ENCODE results near the gene GTF2H2.
"Not testable (repeated sequence)": the region's sequence is repeated elsewhere in the genome, so short reads cannot be mapped to it uniquely, and the experiment has no call there.

The GTF2H2 gene

DNA sequence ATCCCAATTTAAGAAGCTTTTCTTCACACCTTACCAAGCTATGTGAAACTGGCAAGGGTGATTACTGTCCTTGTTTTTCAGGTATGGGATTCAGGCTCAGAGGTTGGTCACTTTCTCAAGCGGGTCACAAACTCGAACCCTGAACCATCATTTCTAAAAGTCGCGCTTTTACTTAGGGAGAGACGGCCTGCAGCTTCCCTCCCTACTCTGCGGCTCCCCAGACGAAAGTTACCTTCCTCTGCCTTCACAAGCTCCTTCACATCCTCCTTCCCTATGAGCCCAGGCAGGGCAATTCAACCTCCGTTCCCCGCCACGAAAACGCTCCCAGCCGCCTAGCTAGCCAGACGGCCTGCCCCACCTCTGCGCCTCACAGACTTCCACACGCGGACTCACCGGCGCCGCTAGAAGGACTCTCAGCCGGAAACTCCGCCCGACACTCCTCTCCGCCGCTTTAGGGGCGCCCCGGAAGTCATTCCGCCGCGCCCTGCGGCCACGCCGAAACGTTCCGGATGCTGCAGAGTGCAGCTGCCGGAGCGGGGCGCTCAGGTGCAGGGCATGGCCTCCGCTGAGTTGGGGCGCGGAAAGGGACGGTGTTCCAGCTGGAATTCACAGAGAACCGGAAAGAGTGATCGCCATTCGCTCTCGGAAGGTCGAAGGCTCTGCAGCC lies at the start of gene GTF2H2:
Gene GTF2H2 (minus strand): TSS at position 415 of the 667 bp plus-strand sequence. CDS start 4,913 bp downstream, outside the sequence.
- not testable (repeated sequence) for DNase-seq (ENCODE audit: low read depth in 1 of 2, low spot score in 1 of 2)

DNA sequence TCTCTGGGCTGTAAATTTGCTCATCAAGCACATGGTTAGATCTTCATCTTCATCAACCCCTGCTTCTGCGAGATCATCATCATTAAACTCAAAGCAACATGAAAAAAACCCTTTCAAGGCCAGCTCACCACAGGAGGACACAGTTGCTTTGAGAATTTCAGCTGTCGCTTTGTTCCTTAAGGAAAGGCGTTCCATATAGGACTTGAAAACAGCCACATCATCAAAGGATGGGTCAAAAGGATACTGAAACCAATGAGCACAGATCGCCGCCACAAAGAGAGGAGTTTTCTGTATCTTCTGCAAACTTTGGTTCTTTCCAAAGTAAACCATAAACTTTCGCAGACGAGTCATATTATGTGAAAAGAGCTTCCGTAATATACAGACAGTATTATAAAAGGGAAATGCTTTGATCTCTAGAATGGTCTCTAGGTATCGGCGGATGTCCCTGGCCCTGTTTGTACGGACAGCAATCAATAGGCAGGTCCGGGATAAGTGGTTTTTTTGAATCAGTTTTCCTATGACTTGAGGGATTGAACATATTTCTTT lies 42.3 kb upstream of the GTF2H2 start:
- not testable (repeated sequence) for DNase-seq (ENCODE audit: low read depth in 1 of 2, low spot score in 1 of 2)

DNA sequence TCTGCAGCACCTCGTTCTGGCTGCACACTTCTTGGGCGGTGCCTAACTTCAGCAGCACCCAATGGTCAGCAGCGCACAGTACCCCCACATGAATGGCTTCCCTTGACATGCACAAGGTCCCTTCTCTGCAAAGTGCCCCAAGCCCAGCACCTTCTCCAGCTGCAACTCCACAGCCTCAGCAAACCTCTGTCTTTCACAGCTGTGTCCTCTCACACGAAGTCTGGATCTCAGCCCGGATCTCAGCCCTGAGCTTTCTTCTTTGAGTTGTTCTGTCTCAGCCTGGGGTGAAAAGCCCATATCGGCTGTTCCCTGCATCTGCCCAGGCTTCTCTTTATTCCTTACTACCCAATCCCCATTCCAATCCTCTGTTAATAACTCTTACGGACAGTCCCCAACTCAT lies 32.5 kb upstream of the GTF2H2 start:
- not testable (repeated sequence) for DNase-seq (ENCODE audit: low read depth in 1 of 2, low spot score in 1 of 2)

DNA sequence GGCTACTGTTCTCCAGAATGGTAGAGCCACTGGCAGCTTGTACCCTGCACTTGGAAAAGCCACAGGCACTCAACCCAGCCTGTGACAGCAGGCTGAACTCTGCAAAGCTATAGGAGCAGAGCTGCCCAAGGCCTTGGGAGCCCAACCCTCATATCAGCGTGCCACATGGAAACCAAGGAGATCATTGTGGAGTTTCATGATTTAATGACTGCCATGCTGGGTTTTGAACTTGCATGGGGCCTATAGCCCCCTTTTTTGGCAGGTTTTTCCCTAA lies 30.4 kb upstream of the GTF2H2 start:
- not testable (repeated sequence) for DNase-seq (ENCODE audit: low read depth in 1 of 2, low spot score in 1 of 2)

DNA sequence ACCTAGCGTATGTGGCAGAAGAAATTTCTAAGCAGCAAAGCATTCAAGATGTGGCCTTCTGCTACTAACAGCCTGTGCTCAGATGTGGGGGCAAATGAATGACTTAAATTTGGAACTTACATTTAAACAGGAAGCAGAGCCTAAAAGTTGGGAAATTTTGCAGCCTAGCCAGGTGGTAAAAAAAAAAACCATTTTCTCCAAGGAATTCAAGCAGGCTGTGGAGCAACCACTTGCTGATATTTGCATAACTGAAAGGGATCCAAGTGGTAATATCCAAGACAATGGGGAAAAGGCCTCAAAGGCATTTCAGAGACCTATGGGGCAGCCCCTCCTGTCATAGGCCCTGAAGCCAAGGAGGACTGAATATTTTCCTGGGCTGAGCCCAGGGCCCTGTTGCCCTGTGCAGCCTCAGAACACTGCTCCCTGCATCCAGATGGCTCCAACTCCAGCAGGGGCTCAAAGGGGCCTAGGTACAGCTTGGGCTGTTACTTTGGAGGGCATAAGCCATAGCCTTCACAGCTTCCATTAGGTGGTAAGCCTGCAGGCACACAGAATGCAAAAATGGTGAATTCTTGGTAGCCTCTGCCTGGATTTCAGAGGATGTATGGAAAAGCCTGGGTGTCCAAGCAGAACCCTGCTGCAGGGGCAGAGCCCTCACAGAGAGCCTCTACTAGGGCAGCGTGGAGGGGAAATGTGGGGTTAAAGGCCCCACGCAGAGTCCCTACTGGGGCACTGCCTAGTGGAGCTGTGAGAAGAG lies 29.9 kb upstream of the GTF2H2 start:
- DNase-seq (ENCODE audit: low read depth in 1 of 2, low spot score in 1 of 2): not testable (repeated sequence)

DNA sequence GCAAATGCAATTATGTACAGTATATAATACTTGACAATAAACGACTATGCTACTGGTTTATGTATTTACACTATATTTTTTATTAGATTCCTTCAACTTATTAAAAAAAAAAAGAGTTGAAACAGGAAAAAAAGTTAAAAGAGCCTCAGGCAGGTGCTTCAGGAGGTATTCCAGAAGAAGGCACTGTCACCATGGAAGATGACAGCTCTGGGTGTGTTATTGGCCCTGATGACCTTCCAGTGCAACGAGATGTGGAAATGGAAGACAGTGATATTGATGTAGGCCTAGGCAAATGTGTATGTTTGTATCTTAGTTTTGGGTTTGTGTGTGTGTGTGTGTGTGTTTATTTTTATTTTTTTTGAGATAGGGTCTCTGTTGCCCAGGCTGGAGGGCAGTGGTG lies 22.3 kb upstream of the GTF2H2 start:
- DNase-seq (ENCODE audit: low read depth in 1 of 2, low spot score in 1 of 2): not testable (repeated sequence)

DNA sequence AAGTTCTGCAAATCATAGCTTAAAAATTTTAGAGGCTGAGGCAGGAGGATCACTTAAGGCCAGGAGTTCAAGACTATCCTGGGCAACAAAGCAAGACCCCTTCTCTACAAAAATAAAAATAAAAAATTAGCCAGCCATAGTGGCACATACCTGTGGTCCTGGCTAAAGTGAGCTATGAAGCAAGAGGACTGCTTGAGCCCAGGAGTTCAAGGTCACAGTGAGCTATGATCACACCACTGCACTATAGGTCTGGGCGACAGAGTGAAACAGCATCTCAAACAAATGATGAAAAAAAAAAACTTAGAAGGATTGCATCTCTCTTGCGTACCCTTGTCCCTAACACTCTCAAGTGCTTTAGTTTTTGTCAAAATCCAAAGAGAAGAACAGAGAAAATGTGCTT lies 21.3 kb upstream of the GTF2H2 start:
- not testable (repeated sequence) for DNase-seq (ENCODE audit: low read depth in 1 of 2, low spot score in 1 of 2)

DNA sequence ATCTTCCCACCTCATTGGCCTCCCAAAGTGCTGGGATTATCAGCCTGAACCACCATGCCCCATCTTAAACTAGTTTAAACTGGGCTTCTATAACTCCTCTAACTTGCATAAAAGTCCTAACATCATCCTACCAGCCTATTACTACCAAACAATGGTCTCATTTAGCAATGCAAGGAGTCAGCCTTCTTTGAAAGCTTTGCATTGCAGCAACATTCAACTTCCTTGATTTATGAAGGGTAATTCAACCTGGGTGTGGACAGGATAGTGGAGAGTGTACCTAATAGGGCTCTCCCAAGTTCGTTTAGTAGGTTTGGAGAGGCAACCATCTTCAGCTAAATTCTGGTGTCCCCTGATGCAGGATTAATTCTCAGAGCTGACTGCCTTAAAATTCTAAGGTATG lies 18.7 kb upstream of the GTF2H2 start:
- DNase-seq (ENCODE audit: low read depth in 1 of 2, low spot score in 1 of 2): not testable (repeated sequence)

DNA sequence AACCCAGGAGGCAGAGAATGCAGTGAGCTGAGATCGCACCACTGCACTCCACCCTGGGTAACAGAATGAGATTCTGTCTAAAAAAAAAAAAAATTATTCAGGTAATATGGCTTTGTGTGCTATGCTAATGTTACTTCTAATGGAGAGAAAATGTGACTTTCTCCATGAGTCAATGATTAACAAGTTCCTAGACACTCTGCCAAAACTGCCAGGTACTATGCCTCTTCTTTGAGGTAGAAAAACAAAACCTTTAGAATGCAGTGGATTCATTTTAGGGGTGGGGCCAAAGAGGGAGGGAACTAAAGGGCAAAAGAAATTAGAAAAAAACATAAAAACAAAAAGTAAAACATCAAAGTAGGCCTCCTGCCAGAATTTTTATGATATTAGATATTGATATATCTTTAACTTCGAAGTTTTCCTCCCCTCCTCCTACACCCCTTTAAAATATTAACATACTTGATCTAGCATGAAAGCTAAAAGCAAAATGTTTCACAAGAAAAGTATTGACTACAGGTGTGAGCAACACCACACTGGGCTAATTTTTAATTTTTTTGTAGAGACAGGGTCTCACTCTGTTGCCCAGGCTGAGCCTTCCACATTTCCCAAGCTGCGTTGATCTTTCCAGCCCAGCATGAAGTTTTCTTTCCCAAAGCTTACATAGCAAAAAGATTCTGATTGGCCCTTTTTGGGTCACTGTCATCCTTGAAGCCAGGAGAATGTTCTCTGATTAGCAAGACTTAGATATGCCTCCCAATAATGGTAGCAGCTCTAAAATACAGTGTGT lies 17.0 kb upstream of the GTF2H2 start:
- DNase-seq (ENCODE audit: low read depth in 1 of 2, low spot score in 1 of 2): not testable (repeated sequence)

DNA sequence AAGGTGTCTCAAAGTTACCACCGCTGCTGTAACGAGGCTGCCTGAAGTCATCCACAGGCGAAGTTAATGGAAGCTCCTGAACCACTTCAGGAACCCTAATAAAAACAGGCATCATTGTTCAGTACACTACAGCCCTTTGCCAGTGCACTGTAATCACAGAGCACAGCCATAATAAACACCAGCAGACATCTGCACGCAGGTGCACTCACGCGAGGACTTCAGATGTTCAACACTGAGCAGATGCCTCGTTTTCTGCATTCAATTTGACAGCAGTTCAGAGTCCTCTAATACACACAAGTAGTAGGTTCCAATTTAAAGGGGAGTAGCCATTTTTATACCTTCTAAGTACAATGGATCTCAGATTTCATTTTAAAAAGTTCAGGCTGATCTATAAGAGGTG lies 15.4 kb upstream of the GTF2H2 start:
- not testable (repeated sequence) for DNase-seq (ENCODE audit: low read depth in 1 of 2, low spot score in 1 of 2)

DNA sequence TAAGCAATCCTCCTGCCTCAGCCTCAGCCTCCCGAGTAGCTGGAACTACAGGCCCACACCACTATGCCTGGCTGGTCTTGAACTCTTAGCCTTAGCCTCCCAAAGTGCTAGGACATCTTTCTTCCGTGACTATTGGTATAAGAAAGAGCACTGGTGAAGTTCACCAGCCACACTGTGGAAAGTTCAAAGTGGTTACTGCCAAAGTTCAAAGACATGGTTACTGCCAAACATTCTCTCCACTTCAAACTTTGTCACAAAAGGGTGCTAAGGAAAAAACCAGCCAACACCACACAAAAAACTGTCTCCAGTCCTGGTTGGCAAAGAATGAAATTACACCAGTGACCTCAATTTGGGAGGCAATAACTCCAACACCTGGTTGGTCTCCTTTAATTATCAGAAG lies 14.9 kb upstream of the GTF2H2 start:
- not testable (repeated sequence) for DNase-seq (ENCODE audit: low read depth in 1 of 2, low spot score in 1 of 2)

DNA sequence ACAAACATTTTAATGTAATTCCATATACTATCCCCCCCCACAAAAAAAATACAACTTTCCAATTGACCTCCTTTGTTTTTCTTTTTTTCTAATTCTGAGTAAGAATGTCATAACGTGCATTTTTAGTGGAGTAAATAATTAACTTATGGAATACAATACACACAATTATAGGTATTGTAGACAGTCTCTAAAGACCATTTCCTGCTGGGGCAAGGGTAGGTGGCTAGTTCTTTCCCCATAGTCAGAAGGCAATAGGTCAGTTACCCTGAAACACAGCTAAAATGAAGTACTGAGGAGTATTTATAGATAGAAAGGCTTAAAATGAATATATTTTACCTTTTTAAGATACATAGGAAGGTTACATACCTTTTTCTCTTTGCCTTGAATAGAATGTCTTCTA lies 6.2 kb downstream of the GTF2H2 start:
- not testable (repeated sequence) for DNase-seq (ENCODE audit: low read depth in 1 of 2, low spot score in 1 of 2)

DNA sequence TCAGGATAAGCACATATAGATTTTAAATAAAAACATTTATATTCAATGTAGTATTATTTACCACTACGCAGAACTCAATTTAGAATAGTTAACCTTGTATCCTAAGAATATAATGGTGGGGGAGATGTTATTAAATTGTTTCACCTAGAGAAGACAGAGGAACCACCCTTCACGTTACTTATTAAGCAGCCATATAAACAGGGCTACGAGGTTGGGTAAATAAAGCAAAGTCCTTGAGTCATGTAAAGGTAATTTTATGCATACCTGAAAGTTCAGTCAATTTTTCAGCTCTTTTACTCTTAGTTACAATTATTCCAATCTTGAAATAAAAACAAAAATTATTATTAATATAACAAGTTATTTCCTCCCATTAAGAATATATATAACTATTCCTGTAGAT lies 8.1 kb downstream of the GTF2H2 start:
- not testable (repeated sequence) for DNase-seq (ENCODE audit: low read depth in 1 of 2, low spot score in 1 of 2)

DNA sequence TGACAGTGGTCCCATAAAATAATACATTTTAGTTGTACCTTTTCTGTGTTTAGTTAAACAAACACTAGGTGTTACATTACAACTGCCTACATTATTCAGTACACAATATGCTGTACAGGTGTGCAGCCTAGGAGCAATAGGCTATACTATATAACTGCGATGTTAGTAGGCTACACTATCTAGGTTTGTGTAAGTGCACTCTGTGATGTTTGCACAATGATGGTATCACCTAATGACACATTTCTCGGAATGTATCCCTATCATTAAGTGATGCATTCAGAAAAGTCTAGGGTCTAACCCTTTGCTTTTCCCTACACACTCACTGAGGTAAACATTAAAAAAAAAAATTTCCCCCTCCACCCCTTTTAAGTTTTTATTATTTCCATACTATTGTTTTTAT lies 22.7 kb downstream of the GTF2H2 start:
- not testable (repeated sequence) for DNase-seq (ENCODE audit: low read depth in 1 of 2, low spot score in 1 of 2)

DNA sequence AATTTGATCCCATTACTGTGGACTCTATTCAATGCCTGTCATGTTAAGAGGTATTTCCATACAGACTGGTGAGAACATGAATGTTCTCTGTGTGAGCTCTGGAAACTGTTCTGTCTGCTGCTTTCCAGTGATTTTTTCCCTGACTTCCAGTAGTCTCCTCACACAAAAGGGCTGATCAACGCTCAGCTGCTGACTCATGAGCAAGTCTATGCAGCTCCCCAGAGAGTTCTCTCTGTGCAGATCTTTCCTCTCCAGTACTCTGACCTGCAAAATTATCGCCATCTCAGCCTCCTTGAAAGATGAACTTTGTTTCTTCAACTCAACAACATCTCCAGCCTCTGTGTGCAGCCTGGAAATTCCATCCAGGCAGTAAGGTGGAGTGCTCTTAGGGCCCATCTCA lies 23.3 kb downstream of the GTF2H2 start:
- not testable (repeated sequence) for DNase-seq (ENCODE audit: low read depth in 1 of 2, low spot score in 1 of 2)

DNA sequence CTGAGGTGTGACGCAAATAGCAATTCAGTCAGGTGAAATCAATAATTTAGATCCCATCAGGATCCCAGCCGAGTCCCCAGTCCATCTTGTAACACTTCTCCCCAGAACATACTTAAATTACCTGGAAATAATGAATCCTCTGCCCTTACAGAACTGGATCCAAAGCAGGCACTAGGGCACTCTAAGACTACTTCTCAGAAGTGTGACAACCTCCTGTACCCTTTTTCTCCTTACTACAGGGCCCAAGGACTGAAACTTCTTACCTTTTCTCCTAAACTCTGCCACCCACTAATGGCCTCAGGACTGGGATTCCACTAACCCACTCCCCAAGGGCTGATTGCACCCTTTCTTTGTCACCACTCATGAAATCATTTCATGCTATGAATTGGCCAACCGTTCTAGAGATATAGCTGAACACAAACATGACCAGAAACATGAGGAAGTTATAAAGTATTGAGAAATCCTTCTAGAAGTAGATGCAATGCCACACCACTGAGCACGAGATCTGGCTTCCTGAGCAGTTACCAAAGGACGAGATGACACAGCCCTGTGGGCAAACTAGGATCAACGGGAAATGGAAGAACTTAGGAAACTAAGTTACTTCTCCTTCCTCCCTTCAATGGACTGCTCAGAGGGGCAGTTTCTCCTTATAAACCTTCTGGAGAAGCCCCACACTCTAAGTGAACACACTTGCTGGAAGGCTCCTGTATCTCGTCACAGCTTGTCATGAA lies 36.3 kb downstream of the GTF2H2 start:
- DNase-seq (ENCODE audit: low read depth in 1 of 2, low spot score in 1 of 2): not testable (repeated sequence)

DNA sequence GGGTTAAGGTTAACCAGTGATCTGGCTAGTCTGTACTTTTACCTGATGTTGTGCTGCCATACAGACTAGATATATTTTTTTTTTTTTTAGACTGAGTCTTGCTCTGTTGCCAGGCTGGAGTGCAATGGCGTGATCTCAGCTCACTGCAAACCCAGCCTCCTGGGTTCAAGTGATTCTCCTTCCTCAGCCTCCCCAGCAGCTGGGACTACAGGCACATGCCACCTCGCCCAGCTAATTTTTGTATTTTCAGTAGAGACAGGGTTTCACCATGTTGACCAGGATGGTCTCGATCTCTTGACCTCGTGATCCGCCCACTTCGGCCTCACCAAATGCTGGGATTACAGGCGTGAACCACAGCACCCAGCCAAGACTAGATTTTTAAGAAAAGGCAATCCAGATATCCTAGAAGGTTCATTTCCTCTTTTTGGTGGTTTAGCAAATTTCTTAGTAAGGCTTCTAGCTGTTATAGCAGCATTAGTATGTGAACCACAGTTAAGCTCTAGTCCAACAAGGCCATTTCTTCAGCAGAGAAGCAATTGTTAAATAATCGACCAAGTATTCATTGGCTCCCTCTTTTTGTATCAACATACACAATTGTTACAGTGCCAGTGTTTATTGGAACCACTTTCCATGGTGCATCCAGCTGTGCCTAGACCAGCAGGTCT lies 42.1 kb downstream of the GTF2H2 start, which contains the start of gene NAIP:
Gene NAIP (minus strand): TSS at position 51 of the 665 bp plus-strand sequence. CDS start 12,424 bp downstream, outside the sequence.
- DNase-seq (ENCODE audit: low read depth in 1 of 2, low spot score in 1 of 2): not testable (repeated sequence)

DNA sequence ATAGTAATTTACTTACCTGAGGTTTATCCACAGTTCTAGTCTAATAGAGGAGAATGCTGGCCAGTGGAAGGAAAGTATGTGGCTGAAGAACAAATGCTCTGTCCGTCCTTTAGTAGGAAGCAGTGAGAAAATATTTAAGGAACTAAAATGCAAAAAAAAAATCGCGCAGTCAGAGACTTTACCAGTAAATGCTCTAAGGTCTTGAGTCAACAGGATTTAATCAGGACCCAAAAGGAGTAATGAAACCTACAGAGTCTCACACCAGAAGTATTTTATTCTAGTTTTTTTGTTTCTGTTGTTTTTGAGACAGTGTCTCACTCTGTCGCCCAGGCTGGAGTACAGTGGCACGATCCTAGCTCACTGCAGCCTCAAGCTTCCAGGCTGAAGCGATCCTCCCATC lies 46.8 kb downstream of the GTF2H2 start:
- not testable (repeated sequence) for DNase-seq (ENCODE audit: low read depth in 1 of 2, low spot score in 1 of 2)

DNA sequence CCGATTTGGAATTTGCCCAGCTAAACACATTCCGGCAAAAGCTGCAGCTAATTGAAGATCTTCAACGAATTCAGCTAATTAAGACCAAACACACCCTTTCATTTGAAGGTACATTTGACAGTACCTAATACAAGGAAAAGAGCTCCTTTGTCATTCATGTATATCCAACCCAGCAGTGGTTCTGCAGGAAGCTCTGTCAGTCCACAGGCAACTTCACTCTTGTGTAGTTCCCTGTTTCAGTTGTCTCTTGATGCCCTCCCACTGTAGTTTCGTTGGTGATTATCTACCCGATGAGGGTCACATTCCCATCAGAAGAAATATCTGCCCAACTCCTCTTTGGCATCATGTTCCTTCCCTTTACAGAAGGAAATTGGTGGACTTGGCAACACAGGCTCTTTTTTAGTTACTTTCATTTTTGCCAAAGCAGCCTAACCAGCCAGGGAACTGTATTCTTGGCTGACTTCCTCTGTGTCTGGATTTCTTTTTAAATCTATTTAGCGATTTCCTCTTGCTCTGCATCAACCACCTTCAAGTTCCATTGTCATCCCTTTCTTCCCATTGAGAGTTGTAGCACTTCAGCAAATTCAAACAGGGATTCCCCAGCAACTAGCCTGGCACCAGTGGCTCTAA lies 49.0 kb downstream of the GTF2H2 start:
- not testable (repeated sequence) for DNase-seq (ENCODE audit: low read depth in 1 of 2, low spot score in 1 of 2)

DNA sequence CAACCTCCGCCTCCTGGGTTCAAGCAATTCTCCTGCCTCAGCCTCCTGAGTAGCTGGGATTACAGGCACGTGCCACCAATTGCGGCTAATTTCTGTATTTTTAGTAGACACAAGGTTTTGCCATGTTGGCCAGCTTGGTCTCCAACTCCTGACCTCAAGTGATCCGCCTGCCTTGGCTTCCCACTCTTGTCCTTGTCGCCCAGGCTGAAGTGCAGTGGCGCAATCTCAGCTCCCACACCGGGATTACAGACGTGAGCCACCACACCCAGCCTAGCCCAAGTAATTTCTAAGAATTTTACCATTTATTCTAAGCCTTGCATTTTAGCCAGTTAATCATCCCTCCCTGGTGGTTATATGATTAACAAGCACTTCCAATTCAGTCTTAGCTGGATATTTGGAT lies 53.3 kb downstream of the GTF2H2 start:
- DNase-seq (ENCODE audit: low read depth in 1 of 2, low spot score in 1 of 2): no peak

Measured in activated T-helper 1 cell treated with anti-CD3 and anti-CD28 coated beads, Interleukin-2, amount 50 U/mL, for 16 hours (primary cell).